HG03520 (cell line): Measurements from ENCODE around the gene GRIK2.

Experiments used
- ATAC-seq: cut with Tn5 transposase; IDR thresholded peaks from one replicate; pipeline ENCODE4 v1.9.1; 2021; ENCODE audit warnings: mild to moderate bottlenecking, moderate library complexity; ENCODE audit not compliant: unreplicated experiment

Gene GRIK2

GRCh38 chr6:101847690-101848089, 454.2 kb downstream of the GRIK2 start:
- no peak for ATAC-seq

DNA sequence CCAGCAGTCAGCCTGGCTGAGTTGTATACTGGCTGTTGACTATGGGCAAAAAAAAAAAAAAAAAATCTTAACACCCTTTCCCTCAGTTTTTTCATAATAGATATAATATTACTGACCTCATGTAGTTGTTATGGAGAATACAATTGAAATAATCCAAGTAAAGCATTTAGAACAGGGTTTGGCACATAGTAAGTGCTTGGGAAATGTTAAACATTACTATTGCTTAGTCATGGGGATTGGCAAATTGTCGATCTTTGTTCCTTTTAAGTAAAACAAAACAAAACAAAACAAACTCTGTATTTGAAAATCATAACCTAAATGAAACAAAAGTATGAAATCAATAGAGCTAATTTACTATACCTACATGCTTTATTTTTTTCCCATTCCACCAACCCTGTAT, 458.4 kb downstream of the GRIK2 start:
- ATAC-seq: no peak

GRCh38 chr6:101853231-101854085, 459.9 kb downstream of the GRIK2 start:
- ATAC-seq: no peak

- no peak for ATAC-seq
These were observed 482.9 kb downstream of the GRIK2 start for GRCh38 chr6:101876431-101876830.

DNA sequence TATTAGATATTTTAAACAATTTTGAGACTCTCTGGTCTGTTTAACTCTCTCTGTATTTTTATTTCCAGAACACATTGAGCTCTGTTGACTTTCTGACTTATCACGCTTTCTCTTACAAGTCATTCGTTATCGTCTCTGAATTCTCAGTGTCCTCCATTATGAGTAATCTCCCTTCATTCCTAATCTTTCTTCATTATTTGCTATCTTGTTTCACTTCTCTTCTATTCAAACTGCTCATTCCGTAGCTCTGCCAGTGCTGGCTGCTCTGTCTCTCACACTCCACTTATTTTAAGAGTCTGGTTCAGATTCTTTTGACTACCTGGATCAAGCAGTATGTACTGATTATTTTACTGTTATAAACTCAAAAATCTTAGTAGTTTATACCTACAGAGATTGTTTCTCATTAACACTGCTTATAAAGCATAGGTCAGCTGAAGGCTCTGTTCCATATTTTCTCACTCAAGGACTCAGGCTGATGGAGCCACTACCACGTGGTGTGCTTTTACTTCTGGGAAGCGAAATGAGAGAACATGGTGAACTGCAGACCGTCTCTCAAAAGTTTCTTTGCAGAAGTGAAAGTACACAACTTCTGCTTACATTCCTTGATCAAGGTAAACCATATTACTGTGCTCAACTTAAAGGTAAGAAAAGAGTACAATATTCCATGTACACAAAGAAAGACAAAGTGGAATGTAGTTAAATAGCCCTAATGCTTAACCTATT, 485.2 kb downstream of the GRIK2 start:
- no peak for ATAC-seq

DNA sequence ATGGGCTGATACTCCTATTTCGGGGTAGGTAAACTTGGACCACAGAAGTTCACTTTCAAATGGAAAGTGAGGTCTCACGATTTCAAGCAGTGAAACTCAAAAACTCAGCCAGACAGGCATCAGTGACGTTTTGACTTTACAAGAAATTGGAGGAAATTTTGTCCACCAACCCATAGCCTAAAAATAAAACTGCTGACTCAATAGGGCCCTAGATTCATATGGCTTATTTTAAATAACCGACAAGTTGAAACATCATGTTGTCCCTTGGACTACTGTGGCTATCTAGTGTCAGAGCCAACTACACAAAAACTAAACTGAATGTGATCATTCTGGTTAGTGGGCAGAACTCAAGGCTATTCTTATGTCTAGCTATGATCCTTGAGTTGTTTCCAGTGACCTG, 486.3 kb downstream of the GRIK2 start:
- ATAC-seq: no peak

GRCh38 chr6:101883505-101883904, 490.0 kb downstream of the GRIK2 start:
- ATAC-seq: no peak

DNA sequence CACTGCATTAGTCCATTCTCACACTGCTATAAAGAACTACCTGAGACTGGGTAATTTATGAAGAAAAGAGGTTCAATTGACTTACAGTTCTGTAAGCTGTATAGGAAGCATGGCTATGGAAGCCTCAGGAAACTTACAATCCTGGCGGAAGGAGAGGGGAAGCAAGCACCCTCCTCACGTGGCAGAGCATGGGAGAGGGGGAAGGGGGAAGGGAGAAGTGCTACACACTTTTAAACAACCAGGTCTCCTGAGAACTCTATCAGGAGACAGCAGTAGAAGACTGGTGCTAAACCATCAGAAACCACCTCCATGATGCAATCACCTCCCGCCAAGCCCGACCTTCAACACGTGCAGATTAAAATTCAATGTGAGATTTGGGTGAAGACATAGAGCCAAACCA, 494.0 kb downstream of the GRIK2 start:
- no peak for ATAC-seq

DNA sequence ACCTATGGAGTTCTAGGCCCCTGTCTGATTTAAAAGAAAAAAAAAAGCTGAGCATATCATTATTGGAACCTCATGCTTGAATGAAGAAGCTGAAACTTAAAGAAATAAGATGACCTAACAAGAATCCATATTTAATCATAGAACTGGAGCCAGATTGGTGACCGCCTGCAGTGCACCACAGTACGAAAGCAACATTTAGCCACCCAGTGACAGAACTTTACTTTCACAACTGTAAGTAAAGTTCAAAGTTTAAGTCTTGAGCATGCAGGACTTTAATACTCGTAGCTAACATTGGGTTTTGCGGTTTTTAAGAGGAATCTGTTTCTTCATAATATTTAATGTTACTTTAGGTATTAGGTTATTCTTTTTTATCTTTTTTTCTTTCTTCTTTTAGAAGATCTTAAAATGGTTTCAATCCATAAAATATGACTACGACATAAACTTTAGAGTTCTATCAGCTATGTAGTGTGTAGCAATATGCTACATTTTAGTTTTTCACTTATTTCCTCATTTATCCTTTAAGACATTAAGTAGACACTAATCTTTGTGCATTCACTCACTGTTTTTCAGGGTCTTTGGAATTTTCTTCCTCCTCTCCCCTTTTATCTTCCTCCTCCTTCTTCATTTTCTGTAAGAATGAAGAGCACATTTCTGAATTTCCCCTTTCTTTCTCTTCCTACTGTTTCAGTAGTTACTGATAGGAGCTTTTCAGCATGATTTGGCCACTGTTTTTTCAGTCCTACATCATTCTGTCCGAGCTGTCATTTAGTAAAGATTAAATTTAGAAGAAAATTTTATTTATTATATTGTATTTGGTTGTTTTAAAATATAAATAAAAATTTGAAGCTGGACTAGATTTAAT, 514.1 kb downstream of the GRIK2 start:
- no peak for ATAC-seq

GRCh38 chr6:101909366-101909765, 515.9 kb downstream of the GRIK2 start:
- ATAC-seq: no peak

DNA sequence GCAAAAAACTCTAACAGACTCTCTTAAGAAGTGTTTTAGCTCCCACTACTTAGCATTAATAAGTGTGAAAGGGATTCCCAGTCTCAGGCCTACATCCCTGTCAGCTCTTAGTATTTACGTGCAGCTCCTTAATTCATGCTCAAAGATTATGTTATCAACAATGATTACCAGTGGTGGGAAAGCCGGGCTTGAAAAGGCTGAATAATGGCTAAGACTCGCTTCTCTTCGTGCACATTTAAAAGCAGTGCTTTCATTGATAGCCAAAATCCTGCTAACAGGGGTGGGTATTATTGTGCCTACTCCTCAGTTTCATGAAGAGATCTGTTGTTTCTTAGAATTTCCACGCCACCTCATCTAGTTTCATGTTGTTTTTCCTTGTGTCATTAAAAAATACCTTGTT, 518.8 kb downstream of the GRIK2 start:
- no peak for ATAC-seq

DNA sequence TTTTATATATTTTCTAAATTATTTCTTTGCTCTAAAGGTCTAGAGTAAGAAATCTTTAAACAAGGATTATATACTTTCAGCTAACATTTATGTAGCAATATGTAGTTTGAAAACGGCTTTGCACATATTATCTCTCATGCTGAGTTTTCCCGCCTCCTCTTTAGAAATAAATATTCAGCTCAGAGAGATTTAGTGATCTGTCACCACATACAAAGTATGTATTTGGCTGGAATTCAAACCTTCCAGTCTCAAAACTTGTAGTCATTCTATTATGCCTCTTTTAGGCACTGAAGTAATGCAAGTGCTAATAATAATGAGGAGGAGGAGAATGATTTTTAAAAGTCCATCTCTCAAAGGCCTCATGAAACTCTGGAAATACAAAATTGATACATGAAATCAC, 525.0 kb downstream of the GRIK2 start:
- no peak for ATAC-seq

- no peak for ATAC-seq
These were observed 528.4 kb downstream of the GRIK2 start for GRCh38 chr6:101921829-101922450.

DNA sequence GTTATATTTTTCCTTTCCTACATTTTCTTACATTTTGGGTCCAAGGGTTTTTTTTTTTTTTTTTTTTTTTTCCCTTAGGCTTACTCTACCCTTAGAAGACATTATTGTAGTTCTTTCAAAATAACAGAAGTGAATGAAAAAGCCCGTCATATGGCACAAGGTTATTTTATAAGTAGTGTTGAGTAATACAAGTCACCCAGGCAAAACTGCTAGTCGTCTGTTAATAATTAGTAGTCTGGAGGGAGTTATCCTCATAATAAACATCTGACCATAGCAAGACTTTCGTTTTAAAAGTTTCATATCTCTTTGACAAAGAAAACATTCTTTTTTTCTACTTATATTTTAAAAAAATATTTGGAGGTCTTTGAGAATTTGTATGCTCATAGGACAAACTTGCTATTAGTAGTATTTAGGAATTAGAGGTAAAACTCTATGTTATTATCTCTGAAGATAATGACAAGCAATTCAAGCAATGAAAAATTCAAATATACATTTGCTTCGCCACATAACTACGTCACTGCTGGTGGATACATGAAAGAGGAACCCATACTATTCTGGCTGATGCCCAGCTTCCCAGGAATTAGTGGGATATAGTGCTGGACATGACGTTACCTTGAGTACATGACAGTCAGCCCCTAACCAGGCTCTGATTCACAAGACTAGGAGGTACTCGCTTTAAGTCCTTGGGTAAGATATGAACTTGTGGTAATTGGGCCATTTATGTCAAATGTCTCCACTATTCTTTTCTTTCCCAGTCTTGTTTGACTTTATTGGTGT, 532.8 kb downstream of the GRIK2 start:
- ATAC-seq: no peak

DNA sequence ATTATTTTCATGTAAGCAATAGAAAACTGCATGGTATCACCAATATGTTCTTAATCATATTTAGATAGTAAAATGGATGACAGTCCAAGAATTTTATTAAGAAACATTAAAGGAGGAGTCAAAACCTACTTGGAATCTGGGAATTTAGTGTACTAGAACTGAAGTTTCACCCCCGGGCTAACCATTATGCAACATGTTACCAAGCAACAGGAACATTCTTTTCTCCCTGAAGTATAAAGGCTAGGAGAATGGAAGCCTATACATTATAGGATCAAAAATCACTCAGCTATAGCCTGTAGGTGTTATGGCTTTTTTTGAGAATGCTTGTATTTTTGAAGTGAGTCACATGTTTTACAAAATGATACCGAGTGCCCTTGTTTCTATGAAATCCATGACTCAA, 538.3 kb downstream of the GRIK2 start:
- no peak for ATAC-seq

DNA sequence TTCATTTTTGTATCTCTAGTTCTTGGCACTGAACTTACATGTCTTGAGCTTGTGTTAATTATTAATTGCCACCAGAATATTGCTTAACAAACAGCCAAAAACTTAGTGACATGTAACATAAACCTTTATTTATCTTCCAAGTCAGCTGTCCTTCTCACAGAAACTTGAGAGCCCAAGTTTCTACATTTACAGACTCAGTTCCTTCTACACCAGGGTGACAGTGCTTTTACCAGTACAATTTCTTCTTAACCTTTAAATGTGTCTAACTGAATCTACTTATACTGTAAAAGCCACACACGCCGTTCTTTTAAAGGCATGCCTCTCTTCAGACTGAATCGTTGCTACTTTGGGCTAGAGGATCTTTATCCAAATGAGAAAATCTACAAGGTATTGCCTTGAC, 539.2 kb downstream of the GRIK2 start:
- ATAC-seq: no peak

DNA sequence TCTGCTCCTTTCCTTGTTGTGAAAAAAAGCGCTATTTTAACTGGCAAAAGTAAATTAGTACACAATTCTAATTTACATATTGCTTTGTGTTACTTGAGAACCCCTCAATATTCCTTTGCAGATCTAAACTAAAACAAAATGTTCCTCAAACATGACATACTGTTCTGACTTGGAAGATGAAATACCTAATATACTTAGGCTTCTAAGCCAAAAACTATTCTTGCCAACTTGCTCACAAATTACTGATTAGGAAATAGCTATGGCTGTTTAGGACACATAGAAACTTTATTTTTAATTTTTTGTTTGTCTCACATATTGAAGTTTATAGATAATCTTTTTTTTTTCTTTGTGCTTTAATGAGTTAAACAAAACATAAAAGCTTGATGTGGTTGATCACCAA, 542.2 kb downstream of the GRIK2 start:
- no peak for ATAC-seq

- ATAC-seq: no peak
These were observed 543.0 kb downstream of the GRIK2 start for GRCh38 chr6:101936516-101936915.

- ATAC-seq: no peak
These were observed 543.6 kb downstream of the GRIK2 start for GRCh38 chr6:101937108-101937507.

- ATAC-seq: no peak
These were observed 546.9 kb downstream of the GRIK2 start for GRCh38 chr6:101940391-101940790.
